ENCODE measurements around the gene IPO5.

DNA sequence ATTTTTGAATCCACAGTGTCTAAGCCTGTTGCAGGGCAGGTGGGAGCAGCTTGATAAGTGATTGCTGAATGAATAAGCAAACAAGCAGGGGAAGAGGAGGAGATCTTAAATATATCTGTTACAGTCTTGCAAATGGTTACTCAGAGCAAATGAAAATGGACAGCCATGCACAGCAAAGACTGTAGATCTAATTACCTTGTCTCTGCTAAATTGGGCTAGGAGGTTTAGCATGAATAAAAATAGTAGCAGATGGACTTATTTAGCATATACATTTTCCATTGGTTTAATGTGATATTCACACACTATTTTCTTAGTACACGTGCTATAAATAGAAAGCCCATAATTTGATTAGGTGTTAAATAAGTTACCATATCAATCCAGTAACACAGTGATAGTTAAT lies 116.5 kb downstream of the IPO5 start:
- TF ChIP-seq CTCF (IDR thresholded peaks at IDR 0.05) (no peak), ZSCAN18 (CRISPR knock-in tag; IDR thresholded peaks at IDR 0.05) (no peak), ZNF281 (CRISPR knock-in tag; IDR thresholded peaks at IDR 0.05) (no peak)

All from WTC11 (cell line).